Activated naive CD4-positive, alpha-beta T cell treated with anti-CD3 and anti-CD28 coated beads, Interleukin-2, amount 10 ng/mL, durations not matched to agents 7 days and 5 days (primary cell): ENCODE measurements around the gene CNTD1.

Source experiments
- CTCF ChIA-PET: fragments of 350-600 bp; sonication (Branson Sonifier 250); formaldehyde crosslinking; loops from one replicate; lab custom pipeline; 2021; ENCODE audit warnings: antibody characterized with exemption; lab: Charles Lee
- DNase-seq: peaks from one replicate; pipeline ENCODE4 v3.0.0-alpha.2; 2020
- H3K27ac Mint-ChIP-seq: one replicate; pipeline ENCODE4 v1.8.0; 2021; ENCODE audit warnings: mild to moderate bottlenecking, moderate library complexity, mixed read lengths
- H3K27me3 Mint-ChIP-seq: one replicate; pipeline ENCODE4 v1.8.0; 2021; ENCODE audit warnings: mild to moderate bottlenecking, mixed read lengths
- H3K36me3 Mint-ChIP-seq: one replicate; pipeline ENCODE4 v1.8.0; 2021; ENCODE audit warnings: mixed read lengths
- H3K4me1 Mint-ChIP-seq: one replicate; pipeline ENCODE4 v1.8.0; 2021; ENCODE audit warnings: mixed read lengths
- H3K4me3 Mint-ChIP-seq: one replicate; pipeline ENCODE4 v1.8.0; 2021; ENCODE audit warnings: mild to moderate bottlenecking, moderate library complexity, mixed read lengths
- H3K9me3 Mint-ChIP-seq: one replicate; pipeline ENCODE4 v1.8.0; 2021; ENCODE audit warnings: mixed read lengths

CNTD1 gene

GRCh38 chr17:42783791-42784138 lies 14.9 kb upstream of the CNTD1 start:
- peaks cover 11% of the 10 kb centered on the region for H3K36me3 Mint-ChIP-seq
- no peaks in the 10 kb centered on the region for H3K9me3 Mint-ChIP-seq
- no peak overlapping the region for H3K4me3 Mint-ChIP-seq
- CTCF ChIA-PET, result interaction anchor here (0.6 kb wide), 1 partner anchor 20 kb away, joined by 3 read pairs; no protein-coding TSS in a partner anchor
- H3K4me1 Mint-ChIP-seq, result peaks cover 26% of the 10 kb centered on the region
- no peak for DNase-seq
- H3K27ac Mint-ChIP-seq, result no peak overlapping the region
- H3K27me3 Mint-ChIP-seq, result peaks cover 97% of the 10 kb centered on the region

DNA sequence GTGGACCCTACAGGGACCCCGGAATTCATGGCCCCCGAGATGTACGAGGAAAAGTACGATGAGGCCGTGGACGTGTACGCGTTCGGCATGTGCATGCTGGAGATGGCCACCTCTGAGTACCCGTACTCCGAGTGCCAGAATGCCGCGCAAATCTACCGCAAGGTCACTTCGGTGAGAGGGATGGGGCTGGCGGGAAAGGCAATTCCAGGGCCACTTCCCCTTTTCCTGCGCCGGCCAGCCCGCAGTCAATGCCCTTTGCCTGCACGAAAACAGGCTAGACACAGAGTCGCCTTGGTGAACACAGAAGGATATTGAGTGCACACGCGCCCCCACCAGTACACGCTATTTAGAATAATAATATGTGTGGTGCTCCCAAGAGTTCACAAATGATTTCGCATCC lies 14.3 kb upstream of the CNTD1 start:
- Mint-ChIP-seq H3K4me3 (no peak overlapping the region), H3K4me1 (peaks cover 24% of the 10 kb centered on the region), H3K27me3 (peaks cover 94% of the 10 kb centered on the region), H3K27ac (no peak overlapping the region), H3K36me3 (peaks cover 4% of the 10 kb centered on the region), H3K9me3 (no peaks in the 10 kb centered on the region)
- DNase-seq, result no peak
- CTCF ChIA-PET, result interaction anchor here (2.4 kb wide), 1 partner anchor 21 kb away, joined by 7 read pairs; no protein-coding TSS in a partner anchor

DNA sequence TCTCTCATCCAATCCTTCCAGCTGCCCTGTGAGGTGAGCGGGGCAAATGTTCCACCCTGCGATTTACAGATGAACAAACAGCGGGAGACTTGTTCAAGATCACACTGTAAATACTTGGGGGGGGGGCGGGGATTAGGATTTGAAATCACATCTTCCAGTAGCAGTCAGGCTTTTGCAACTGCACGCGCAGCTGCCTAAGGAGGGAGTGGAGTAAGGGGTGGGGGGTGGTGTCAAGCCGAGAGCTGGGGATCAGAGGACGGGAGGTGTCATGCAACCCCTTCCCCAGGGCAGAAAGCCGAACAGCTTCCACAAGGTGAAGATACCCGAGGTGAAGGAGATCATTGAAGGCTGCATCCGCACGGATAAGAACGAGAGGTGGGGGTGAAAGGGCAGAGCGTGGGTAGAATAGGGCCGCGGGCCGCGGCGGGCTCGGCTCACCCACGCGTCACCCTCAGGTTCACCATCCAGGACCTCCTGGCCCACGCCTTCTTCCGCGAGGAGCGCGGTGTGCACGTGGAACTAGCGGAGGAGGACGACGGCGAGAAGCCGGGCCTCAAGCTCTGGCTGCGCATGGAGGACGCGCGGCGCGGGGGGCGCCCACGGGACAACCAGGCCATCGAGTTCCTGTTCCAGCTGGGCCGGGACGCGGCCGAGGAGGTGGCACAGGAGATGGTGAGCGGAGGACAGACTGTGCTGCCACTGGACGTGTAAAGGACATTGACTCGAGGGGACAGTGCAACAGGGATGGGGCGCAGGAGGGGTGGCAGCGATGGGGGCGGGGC lies 13.7 kb upstream of the CNTD1 start:
- no peaks in the 10 kb centered on the region for H3K9me3 Mint-ChIP-seq
- no peak for DNase-seq
- CTCF ChIA-PET, result interaction anchor here (0.6 to 2.4 kb wide), 2 partner anchors 21 to 1873 kb away, joined by 3 to 7 read pairs; no protein-coding TSS in a partner anchor
- no peak overlapping the region for H3K4me3 Mint-ChIP-seq
- H3K27ac Mint-ChIP-seq, result no peak overlapping the region
- peaks cover 88% of the 10 kb centered on the region for H3K27me3 Mint-ChIP-seq
- peaks cover 20% of the 10 kb centered on the region for H3K4me1 Mint-ChIP-seq
- H3K36me3 Mint-ChIP-seq, result no peaks in the 10 kb centered on the region

- Mint-ChIP-seq H3K9me3 (no peaks in the 10 kb centered on the region), H3K4me1 (peaks cover 20% of the 10 kb centered on the region), H3K4me3 (no peak overlapping the region), H3K27me3 (peaks cover 75% of the 10 kb centered on the region), H3K27ac (no peak overlapping the region), H3K36me3 (no peaks in the 10 kb centered on the region)
- no peak for DNase-seq
- CTCF ChIA-PET, result no interaction called here
Measured at GRCh38 chr17:42787266-42787665, 11.4 kb upstream of the CNTD1 start.

DNA sequence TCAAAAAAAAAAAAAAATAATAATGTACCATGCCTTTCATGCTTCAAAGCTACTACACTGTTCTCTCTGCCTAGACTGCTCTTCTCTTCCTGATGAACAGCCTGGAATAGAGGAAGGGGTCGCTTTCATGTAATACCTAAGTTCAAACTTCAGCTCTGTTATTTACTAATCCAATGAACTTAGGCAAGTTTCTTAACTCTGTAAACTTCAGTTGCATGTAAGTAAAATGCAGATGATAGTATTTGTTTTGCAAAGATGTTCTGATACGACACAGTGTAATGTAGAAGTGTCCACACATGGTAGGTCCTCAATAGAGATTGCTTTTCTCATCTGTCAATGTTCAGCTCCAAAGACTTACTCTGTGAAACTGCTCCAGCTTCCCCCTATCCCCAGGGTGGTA lies 6.7 kb upstream of the CNTD1 start:
- CTCF ChIA-PET, result interaction anchor here (0.9 kb wide), 1 partner anchor 111 kb away, joined by 3 read pairs; no protein-coding TSS in a partner anchor
- DNase-seq, result no peak
- H3K4me3 Mint-ChIP-seq, result no peak overlapping the region
- H3K27me3 Mint-ChIP-seq, result peaks cover 28% of the 10 kb centered on the region
- peaks cover 8% of the 10 kb centered on the region for H3K36me3 Mint-ChIP-seq
- H3K27ac Mint-ChIP-seq, result no peak overlapping the region
- peaks cover 9% of the 10 kb centered on the region for H3K4me1 Mint-ChIP-seq
- no peaks in the 10 kb centered on the region for H3K9me3 Mint-ChIP-seq

DNA sequence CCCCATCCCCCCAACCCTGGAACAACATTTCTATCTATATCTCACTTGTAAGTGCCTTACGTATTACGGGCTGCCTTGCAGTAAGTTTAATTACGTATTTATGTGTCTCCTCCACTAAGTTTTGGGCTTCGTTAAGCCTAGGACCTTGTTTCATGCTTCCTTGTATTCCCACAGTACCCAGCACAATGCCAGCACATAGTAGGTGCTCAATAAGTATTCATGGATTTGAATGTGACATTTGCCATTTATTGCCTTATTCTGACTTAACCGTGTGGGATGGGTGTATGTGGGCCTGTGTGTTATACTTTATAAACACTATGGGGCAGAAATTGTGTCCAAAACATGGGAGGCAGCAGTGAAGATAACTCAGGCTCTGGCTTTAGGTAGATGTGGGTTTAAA lies 6.1 kb upstream of the CNTD1 start:
- Mint-ChIP-seq H3K9me3 (no peaks in the 10 kb centered on the region), H3K4me1 (peaks cover 15% of the 10 kb centered on the region)

DNA sequence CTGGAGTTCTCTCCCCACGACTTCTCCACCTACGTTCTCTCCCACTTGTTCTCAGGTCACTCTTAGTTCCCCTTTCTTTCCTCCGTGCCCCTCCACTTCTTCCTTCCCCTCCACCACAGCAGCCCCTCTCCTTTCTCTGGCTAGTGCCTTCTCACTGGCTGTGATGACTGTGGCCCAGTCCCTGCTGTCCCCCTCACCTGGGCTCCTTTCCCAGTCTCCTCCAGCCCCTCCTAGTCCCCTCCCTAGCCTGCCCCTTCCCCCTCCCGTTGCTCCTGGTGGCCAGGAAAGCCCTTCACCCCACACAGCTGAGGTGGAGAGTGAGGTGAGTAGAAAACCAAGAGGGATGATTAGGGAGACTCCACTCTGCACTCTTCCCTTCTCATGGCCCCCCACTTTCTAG lies 3.6 kb upstream of the CNTD1 start:
- no peak overlapping the region for H3K4me3 Mint-ChIP-seq
- DNase-seq, result no peak
- CTCF ChIA-PET, result interaction anchor here (1.1 kb wide), 1 partner anchor 32 kb away, joined by 3 read pairs; no protein-coding TSS in a partner anchor
- H3K27me3 Mint-ChIP-seq, result peaks cover 18% of the 10 kb centered on the region
- H3K27ac Mint-ChIP-seq, result no peak overlapping the region
- H3K4me1 Mint-ChIP-seq, result peaks cover 27% of the 10 kb centered on the region
- no peaks in the 10 kb centered on the region for H3K9me3 Mint-ChIP-seq
- peaks cover 8% of the 10 kb centered on the region for H3K36me3 Mint-ChIP-seq

More for the DNA sequence above, 6.1 kb upstream of the CNTD1 start:
- H3K36me3 Mint-ChIP-seq, result peaks cover 8% of the 10 kb centered on the region
- no peak for DNase-seq
- no peak overlapping the region for H3K4me3 Mint-ChIP-seq
- peaks cover 22% of the 10 kb centered on the region for H3K27me3 Mint-ChIP-seq
- H3K27ac Mint-ChIP-seq, result no peak overlapping the region
- CTCF ChIA-PET, result interaction anchor here (0.9 kb wide), 1 partner anchor 112 kb away, joined by 3 read pairs; no protein-coding TSS in a partner anchor

DNA sequence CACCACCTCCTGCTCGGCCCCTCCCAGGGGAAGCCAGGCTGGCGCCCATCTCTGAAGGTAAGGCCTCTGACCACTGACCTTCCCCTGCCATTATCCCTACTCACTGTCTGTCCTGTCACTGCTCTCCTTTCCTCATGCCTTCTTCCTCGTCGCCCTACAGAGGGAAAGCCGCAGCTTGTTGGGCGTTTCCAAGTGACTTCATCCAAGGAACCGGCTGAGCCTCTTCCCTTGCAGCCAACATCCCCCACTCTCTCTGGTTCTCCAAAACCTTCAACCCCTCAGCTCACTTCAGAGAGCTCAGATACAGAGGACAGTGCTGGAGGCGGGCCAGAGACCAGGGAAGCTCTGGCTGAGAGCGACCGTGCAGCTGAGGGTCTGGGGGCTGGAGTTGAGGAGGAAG lies 3.2 kb upstream of the CNTD1 start:
- H3K9me3 Mint-ChIP-seq, result no peaks in the 10 kb centered on the region
- CTCF ChIA-PET, result interaction anchor here (1.1 kb wide), 1 partner anchor 32 kb away, joined by 3 read pairs; no protein-coding TSS in a partner anchor
- peaks cover 27% of the 10 kb centered on the region for H3K4me1 Mint-ChIP-seq
- peaks cover 17% of the 10 kb centered on the region for H3K27me3 Mint-ChIP-seq
- no peak overlapping the region for H3K27ac Mint-ChIP-seq
- peak overlapping the region; percentile 18 for H3K4me3 Mint-ChIP-seq
- no peak for DNase-seq
- peaks cover 8% of the 10 kb centered on the region for H3K36me3 Mint-ChIP-seq

DNA sequence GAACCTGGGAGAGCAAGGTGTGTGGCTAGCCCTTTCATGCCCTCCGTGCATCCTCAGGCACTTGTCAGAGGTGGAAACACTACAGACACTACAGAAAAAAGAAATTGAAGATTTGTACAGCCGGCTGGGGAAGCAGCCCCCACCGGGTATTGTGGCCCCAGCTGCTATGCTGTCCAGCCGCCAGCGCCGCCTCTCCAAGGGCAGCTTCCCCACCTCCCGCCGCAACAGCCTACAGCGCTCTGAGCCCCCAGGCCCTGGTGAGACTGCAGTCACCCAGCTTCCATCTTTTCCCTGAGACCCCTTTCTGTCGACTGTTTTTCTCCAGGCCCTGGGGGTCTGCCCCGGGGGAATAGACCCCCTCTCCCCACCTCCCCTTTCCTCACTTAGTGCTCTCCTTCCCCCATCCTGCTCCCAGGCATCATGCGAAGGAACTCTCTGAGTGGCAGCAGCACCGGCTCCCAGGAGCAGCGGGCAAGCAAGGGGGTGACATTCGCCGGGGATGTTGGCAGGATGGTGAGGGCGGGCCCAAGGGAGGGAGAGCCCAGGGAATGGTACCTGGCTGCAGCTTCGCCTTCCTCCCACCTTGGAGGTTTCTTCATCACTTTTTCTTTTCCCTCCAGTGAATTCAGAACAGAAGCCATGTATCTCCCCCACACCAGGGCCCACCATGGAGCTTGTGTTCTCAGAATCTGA lies 2.4 kb upstream of the CNTD1 start:
- Mint-ChIP-seq H3K27me3 (peaks cover 11% of the 10 kb centered on the region), H3K27ac (no peak overlapping the region), H3K36me3 (peaks cover 8% of the 10 kb centered on the region), H3K4me1 (peaks cover 27% of the 10 kb centered on the region), H3K9me3 (no peaks in the 10 kb centered on the region), H3K4me3 (no peak overlapping the region)
- no peak for DNase-seq
- CTCF ChIA-PET, result no interaction called here

DNA sequence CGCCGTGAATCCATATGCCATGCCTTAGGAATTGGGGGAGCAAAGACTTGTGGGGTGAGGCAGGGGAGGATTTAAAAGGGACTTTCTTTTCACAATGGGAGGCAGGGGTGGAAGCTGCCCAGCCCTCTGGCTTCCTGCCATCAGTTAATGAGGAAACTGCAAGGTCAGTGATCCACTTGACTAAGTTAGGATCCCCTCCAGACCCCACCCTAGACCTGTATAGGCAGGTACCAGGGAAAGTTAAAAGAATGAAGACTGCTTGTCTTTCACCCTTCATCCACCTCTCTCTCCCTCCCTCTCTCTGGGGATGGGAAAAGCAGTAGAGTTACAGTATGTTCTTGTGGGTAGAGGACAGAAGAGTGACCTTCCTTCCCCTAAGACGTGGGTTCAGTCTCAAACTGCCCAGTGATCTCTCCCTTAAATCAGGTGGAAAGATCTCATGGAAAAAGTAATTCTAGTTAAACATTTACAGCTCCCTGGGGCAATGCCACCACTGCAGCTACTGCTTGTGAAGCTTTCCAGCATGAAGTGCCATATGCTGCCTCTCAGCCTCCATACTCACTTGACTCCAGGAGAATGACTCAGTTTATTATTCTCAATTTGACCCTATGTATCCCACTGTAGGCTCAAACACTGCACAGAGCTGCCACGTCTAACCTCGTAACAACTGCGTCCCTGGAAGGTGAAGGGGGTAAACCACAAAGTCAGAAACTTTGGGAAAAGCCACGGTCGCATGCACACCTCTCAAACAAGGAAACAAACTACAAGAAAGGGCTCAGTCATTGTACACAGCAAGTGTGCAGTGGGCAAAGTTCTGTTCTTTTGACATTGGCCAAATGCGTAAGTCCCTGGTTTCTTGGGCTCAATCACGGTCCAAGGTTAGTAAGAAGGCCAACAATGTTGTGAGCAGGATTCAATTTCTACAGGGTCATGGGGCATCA lies 1.3 kb upstream of the CNTD1 start:
- CTCF ChIA-PET, result interaction anchor here (0.6 to 1.5 kb wide), 3 partner anchors 75 to 189 kb away, joined by 3 read pairs; no protein-coding TSS in a partner anchor
- peak overlapping the region; percentile 93 for H3K4me3 Mint-ChIP-seq
- H3K27me3 Mint-ChIP-seq, result peaks cover 11% of the 10 kb centered on the region
- no peak for DNase-seq
- H3K4me1 Mint-ChIP-seq, result peaks cover 27% of the 10 kb centered on the region
- H3K27ac Mint-ChIP-seq, result no peak overlapping the region
- H3K36me3 Mint-ChIP-seq, result peaks cover 8% of the 10 kb centered on the region
- no peaks in the 10 kb centered on the region for H3K9me3 Mint-ChIP-seq

GRCh38 chr17:42798011-42798382 lies 664 bp upstream of the CNTD1 start:
- H3K27me3 Mint-ChIP-seq, result peaks cover 15% of the 10 kb centered on the region
- peaks cover 8% of the 10 kb centered on the region for H3K36me3 Mint-ChIP-seq
- H3K4me3 Mint-ChIP-seq, result peak overlapping the region; percentile 93
- H3K9me3 Mint-ChIP-seq, result no peaks in the 10 kb centered on the region
- no peak for DNase-seq
- peaks cover 27% of the 10 kb centered on the region for H3K4me1 Mint-ChIP-seq
- CTCF ChIA-PET, result interaction anchor here (0.6 to 1.5 kb wide), 3 partner anchors 75 to 190 kb away, joined by 3 read pairs; no protein-coding TSS in a partner anchor
- no peak overlapping the region for H3K27ac Mint-ChIP-seq

- H3K4me1 Mint-ChIP-seq, result peaks cover 7% of the 10 kb centered on the region
- peaks cover 15% of the 10 kb centered on the region for H3K27me3 Mint-ChIP-seq
- DNase-seq, result no peak
- no peaks in the 10 kb centered on the region for H3K9me3 Mint-ChIP-seq
- H3K27ac Mint-ChIP-seq, result no peak overlapping the region
- H3K4me3 Mint-ChIP-seq, result no peak overlapping the region
- H3K36me3 Mint-ChIP-seq, result no peaks in the 10 kb centered on the region
- CTCF ChIA-PET, result interaction anchor here (0.8 to 1.3 kb wide), 2 partner anchors 17 to 21 kb away, joined by 3 to 4 read pairs; partner anchors contain the start of gene BECN1
Measured at GRCh38 chr17:42803074-42803883, 4.6 kb downstream of the CNTD1 start.

GRCh38 chr17:42804918-42805367 lies 6.3 kb downstream of the CNTD1 start:
- H3K9me3 Mint-ChIP-seq, result no peaks in the 10 kb centered on the region
- no peak for DNase-seq
- H3K4me3 Mint-ChIP-seq, result no peak overlapping the region
- H3K27me3 Mint-ChIP-seq, result peaks cover 7% of the 10 kb centered on the region
- no peaks in the 10 kb centered on the region for H3K4me1 Mint-ChIP-seq
- CTCF ChIA-PET, result no interaction called here
- H3K27ac Mint-ChIP-seq, result no peak overlapping the region
- peaks cover 5% of the 10 kb centered on the region for H3K36me3 Mint-ChIP-seq
